Upper lobe of right lung (tissue), 1 donor: ENCODE measurements around the gene SLC38A7. TPM values are rescaled to one million over a fixed set of nuclear protein-coding genes. Genes with fewer than 3 reads are reported as not detected.
"Not testable (repeated sequence)": the region's sequence is repeated elsewhere in the genome, so short reads cannot be mapped to it uniquely, and the experiment has no call there.

ENCODE experiments used
- ATAC-seq: fragments of 200-7000 bp; cut with Tn5 transposase; one replicate; pipeline ENCODE4 v1.9.1; 2020; ENCODE audit warnings: mild to moderate bottlenecking, moderate library complexity
- DNase-seq: peaks from one replicate; pipeline ENCODE4 v3.0.0-alpha.2; 2020
- H3K27ac ChIP-seq: fragments of 200-600 bp; one replicate; pipeline ENCODE4 v1.8.0; 2022
- H3K27me3 ChIP-seq: fragments of 200-600 bp; one replicate; pipeline ENCODE4 v1.8.0; 2022; ENCODE audit warnings: mild to moderate bottlenecking
- H3K36me3 ChIP-seq: fragments of 200-600 bp; one replicate; pipeline ENCODE4 v1.8.0; 2022
- H3K4me1 ChIP-seq: fragments of 200-600 bp; one replicate; pipeline ENCODE4 v1.8.0; 2022
- H3K4me3 ChIP-seq: fragments of 200-600 bp; one replicate; pipeline ENCODE4 v1.8.0; 2022; ENCODE audit warnings: mild to moderate bottlenecking
- H3K9me3 ChIP-seq: fragments of 200-600 bp; one replicate; pipeline ENCODE4 v1.8.0; 2022
- CTCF ChIP-seq: fragments of 200-600 bp; IDR thresholded peaks from one replicate; pipeline ENCODE4 v1.8.0; 2022; ENCODE audit warnings: antibody characterized with exemption
- intact Hi-C: fragments of 100-400 bp; cut with DNase I; formaldehyde crosslinking; loops from one replicate; pipeline ENCODE4 v1.11.0; 2022
- total RNA-seq: library from RNA; stranded (reverse); fragmentation: NEBNext Ultra II Directional; extraction: Animal tissue kit (Norgen Biotek cat#: 25700); gene quantifications from one replicate; pipeline ENCODE4 v1.2.1, GENCODE V29; 2021
- donor health status: DM: no; HTN: yes; CAD: no; lungs with severe emphysema.

SLC38A7 gene
- total RNA-seq, 1 donor from 2014 or later: 24.1 TPM

GRCh38 chr16:58670177-58670576 lies 14.4 kb downstream of the SLC38A7 start:
- no peaks in the 10 kb centered on the region for H3K4me1 ChIP-seq
- DNase-seq (no peak), ATAC-seq (no peak)
- intact Hi-C loops: no loop called here
- no peak overlapping the region for H3K4me3 ChIP-seq
- no peak overlapping the region for H3K27ac ChIP-seq
- peaks cover 24% of the 10 kb centered on the region for H3K36me3 ChIP-seq
- no peaks in the 10 kb centered on the region for H3K27me3 ChIP-seq
- no peak for TF ChIP-seq CTCF
- H3K9me3 ChIP-seq: no peaks in the 10 kb centered on the region

GRCh38 chr16:58665200-58665599 lies 19.4 kb downstream of the SLC38A7 start:
- intact Hi-C loops: no loop called here
- Histone ChIP-seq H3K4me3 (no peak overlapping the region), H3K9me3 (no peaks in the 10 kb centered on the region), H3K27me3 (no peaks in the 10 kb centered on the region), H3K36me3 (peaks cover 17% of the 10 kb centered on the region), H3K4me1 (no peaks in the 10 kb centered on the region), H3K27ac (no peak overlapping the region)
- DNase-seq: no peak
- ATAC-seq: no peak
- TF ChIP-seq CTCF: no peak

- ATAC-seq: peak; percentile 96
Measured at GRCh38 chr16:58661199-58661830, 23.3 kb downstream of the SLC38A7 start.

GRCh38 chr16:58659911-58660310 lies 24.7 kb downstream of the SLC38A7 start:
- intact Hi-C loops, H3K4me3 ChIP-seq, DNase-seq: not testable (repeated sequence)

More at GRCh38 chr16:58661199-58661830, 23.3 kb downstream of the SLC38A7 start:
- Histone ChIP-seq H3K27me3 (no peaks in the 10 kb centered on the region), H3K27ac (no peak overlapping the region), H3K4me1 (no peaks in the 10 kb centered on the region), H3K4me3 (no peak overlapping the region), H3K36me3 (peaks cover 2% of the 10 kb centered on the region), H3K9me3 (no peaks in the 10 kb centered on the region)
- DNase-seq: no peak
- intact Hi-C loops: no loop called here
- peak; percentile 58 for TF ChIP-seq CTCF

GRCh38 chr16:58658796-58659211 lies 25.8 kb downstream of the SLC38A7 start:
- Histone ChIP-seq H3K9me3 (no peaks in the 10 kb centered on the region), H3K27me3 (no peaks in the 10 kb centered on the region), H3K27ac (no peak overlapping the region), H3K36me3 (no peaks in the 10 kb centered on the region), H3K4me3 (no peak overlapping the region), H3K4me1 (no peaks in the 10 kb centered on the region)
- DNase-seq (no peak), ATAC-seq (no peak)
- TF ChIP-seq CTCF: no peak
- intact Hi-C loops: no loop called here

More at GRCh38 chr16:58659911-58660310, 24.7 kb downstream of the SLC38A7 start:
- H3K9me3 ChIP-seq, H3K4me1 ChIP-seq, H3K27ac ChIP-seq, ATAC-seq, H3K36me3 ChIP-seq, H3K27me3 ChIP-seq: not testable (repeated sequence)

GRCh38 chr16:58656899-58657298 lies 27.7 kb downstream of the SLC38A7 start:
- no peak for DNase-seq
- H3K36me3 ChIP-seq: no peaks in the 10 kb centered on the region
- no peak overlapping the region for H3K4me3 ChIP-seq
- no peak overlapping the region for H3K27ac ChIP-seq
- ATAC-seq: no peak
- TF ChIP-seq CTCF: no peak
- no peaks in the 10 kb centered on the region for H3K9me3 ChIP-seq
- intact Hi-C loops: no loop called here
- H3K27me3 ChIP-seq: no peaks in the 10 kb centered on the region
- no peaks in the 10 kb centered on the region for H3K4me1 ChIP-seq
